IMR-90 (cell line): ENCODE data around the gene TENM3. TPM values are rescaled to one million over a fixed set of nuclear protein-coding genes. Genes with fewer than 3 reads are reported as not detected.

Experiments
- ATAC-seq: fragments of 200-7000 bp; cut with Tn5 transposase; 2 replicates; pipeline ENCODE4 v1.9.1; 2020; ENCODE audit warnings: low read depth, mild to moderate bottlenecking, moderate library complexity
- BruUV-seq: library from RNA; stranded (reverse); fragments of 400-500 nt; replicated peaks from 2 replicates; lab custom pipeline; 2021; lab: Mats Ljungman, UMichigan
- CTCF ChIA-PET: fragments of 300-600 bp; formaldehyde crosslinking; extraction: SDS; loops from one replicate; lab custom pipeline; 2021; ENCODE audit warnings: antibody characterized with exemption; lab: Yijun Ruan, JAX
- POLR2A ChIA-PET: fragments of 300-600 bp; sonication (Branson Sonifier 250); formaldehyde crosslinking; loops from one replicate; lab custom pipeline; 2022; ENCODE audit warnings: antibody characterized with exemption; ENCODE audit not compliant: unreplicated experiment; lab: Charles Lee
- DNase-seq: peaks from one replicate; pipeline ENCODE4 v3.0.0; 2013
- H2AFZ ChIP-seq: replicated peaks from 2 replicates; pipeline ENCODE3; 2013; ENCODE audit warnings: low read length, mild to moderate bottlenecking; ENCODE audit not compliant: poor library complexity
- H2AK5ac ChIP-seq: 2 replicates; pipeline ENCODE4 v1.6.1; 2013; ENCODE audit warnings: low read depth, low read length, inconsistent platforms
- H2AK9ac ChIP-seq: replicated peaks from 2 replicates; pipeline ENCODE3; 2013; ENCODE audit warnings: mild to moderate bottlenecking, low read depth, low read length, moderate library complexity; ENCODE audit not compliant: poor library complexity
- H2BK120ac ChIP-seq: 2 replicates; pipeline ENCODE4 v1.6.1; 2013; ENCODE audit warnings: low read depth, low read length, inconsistent platforms
- H2BK15ac ChIP-seq: 3 replicates; pipeline ENCODE4 v1.6.1; 2013; ENCODE audit warnings: low read depth, low read length, inconsistent platforms
- H2BK20ac ChIP-seq: 2 replicates; pipeline ENCODE4 v1.6.1; 2013; ENCODE audit warnings: low read depth, mild to moderate bottlenecking, inconsistent platforms, low read length, moderate library complexity
- H2BK5ac ChIP-seq: 2 replicates; pipeline ENCODE4 v1.6.1; 2013; ENCODE audit warnings: mild to moderate bottlenecking, low read depth, low read length, inconsistent platforms; ENCODE audit not compliant: poor library complexity, severe bottlenecking
- H3K14ac ChIP-seq: replicated peaks from 2 replicates; pipeline ENCODE4 v1.6.1; 2013; ENCODE audit warnings: low read depth, low read length, inconsistent platforms
- H3K18ac ChIP-seq: 2 replicates; pipeline ENCODE4 v1.6.1; 2013; ENCODE audit warnings: low read depth, low read length, control low read depth
- H3K23ac ChIP-seq: 2 replicates; pipeline ENCODE4 v1.6.1; 2013; ENCODE audit warnings: low read depth, low read length, inconsistent platforms
- H3K27ac ChIP-seq: 2 replicates; pipeline ENCODE4 v1.5.1; 2013; ENCODE audit warnings: mild to moderate bottlenecking, control low read depth, low read length; ENCODE audit not compliant: insufficient read depth
- H3K27me3 ChIP-seq: 2 replicates; pipeline ENCODE4 v1.6.1; 2013; ENCODE audit warnings: low read length; ENCODE audit not compliant: control insufficient read depth, insufficient read depth
- H3K36me3 ChIP-seq: 2 replicates; pipeline ENCODE4 v1.6.1; 2013; ENCODE audit warnings: low read length, mixed read lengths; ENCODE audit not compliant: control insufficient read depth, insufficient read depth
- H3K4ac ChIP-seq: 2 replicates; pipeline ENCODE4 v1.6.1; 2013; ENCODE audit warnings: low read depth, low read length, inconsistent platforms
- H3K4me1 ChIP-seq: 2 replicates; pipeline ENCODE4 v1.6.1; 2013; ENCODE audit warnings: low read length, mixed read lengths; ENCODE audit not compliant: control insufficient read depth, insufficient read depth
- H3K4me2 ChIP-seq: 2 replicates; pipeline ENCODE4 v1.6.1; 2013; ENCODE audit warnings: low read depth, mild to moderate bottlenecking, control low read depth, low read length, moderate library complexity
- H3K4me3 ChIP-seq: 2 replicates; pipeline ENCODE4 v1.5.1; 2013; ENCODE audit warnings: low read depth, mild to moderate bottlenecking, control low read depth, low read length, moderate library complexity; ENCODE audit not compliant: insufficient read depth
- H3K56ac ChIP-seq: 2 replicates; pipeline ENCODE4 v1.6.1; 2013; ENCODE audit warnings: low read length, inconsistent platforms; ENCODE audit not compliant: insufficient read depth; ENCODE audit errors: extremely low read depth
- H3K79me1 ChIP-seq, 2 experiments: 2 replicates each; pipeline ENCODE4 v1.6.1; 2013; ENCODE audit warnings: low read length in 2 of 2, inconsistent platforms in 1 of 2, low read depth in 1 of 2
- H3K9ac ChIP-seq: 2 replicates; pipeline ENCODE4 v1.6.1; 2013; ENCODE audit warnings: low read depth, low read length, control low read depth
- H3K9me1 ChIP-seq: 2 replicates; pipeline ENCODE4 v1.6.1; 2013; ENCODE audit warnings: low read length, inconsistent platforms; ENCODE audit not compliant: insufficient read depth
- H3K9me3 ChIP-seq: 2 replicates; pipeline ENCODE4 v1.6.1; 2013; ENCODE audit warnings: low read length; ENCODE audit not compliant: control insufficient read depth, insufficient read depth
- H4K20me1 ChIP-seq: 2 replicates; pipeline ENCODE4 v1.6.1; 2013; ENCODE audit warnings: low read length, inconsistent platforms; ENCODE audit not compliant: insufficient read depth
- H4K5ac ChIP-seq: 2 replicates; pipeline ENCODE4 v1.6.1; 2013; ENCODE audit warnings: mild to moderate bottlenecking, low read depth, low read length, control low read depth
- H4K8ac ChIP-seq, 2 experiments: 2 replicates each; pipeline ENCODE4 v1.6.1; 2013; ENCODE audit warnings: low read depth in 2 of 2, low read length in 2 of 2, control low read depth in 1 of 2, inconsistent platforms in 1 of 2
- H4K91ac ChIP-seq: 2 replicates; pipeline ENCODE4 v1.6.1; 2013; ENCODE audit warnings: low read depth, low read length, inconsistent platforms; ENCODE audit not compliant: insufficient read depth
- BHLHE40 ChIP-seq: fragments of 150-350 bp; IDR thresholded peaks from 2 replicates; pipeline ENCODE4 v1.6.1; 2016; ENCODE audit warnings: mild to moderate bottlenecking, low read depth, low read length
- CEBPB ChIP-seq: IDR thresholded peaks from 2 replicates; pipeline ENCODE4 v1.6.1; 2012; ENCODE audit warnings: low read depth, low read length, improper control_type of control experiment
- CHD1 ChIP-seq: IDR thresholded peaks from 2 replicates; pipeline ENCODE4 v1.6.1; 2012; ENCODE audit warnings: low read depth, low read length, improper control_type of control experiment
- FOS ChIP-seq: fragments of 150-350 bp; IDR thresholded peaks from 2 replicates; pipeline ENCODE4 v1.6.1; 2016; ENCODE audit warnings: low read depth, low read length
- MAFK ChIP-seq: IDR thresholded peaks from 2 replicates; pipeline ENCODE4 v1.6.1; 2012; ENCODE audit warnings: low read depth, low read length, improper control_type of control experiment
- MAZ ChIP-seq: IDR thresholded peaks from 2 replicates; pipeline ENCODE4 v1.6.1; 2012; ENCODE audit warnings: low read depth, mild to moderate bottlenecking, low read length, improper control_type of control experiment, moderate library complexity, borderline replicate concordance
- MXI1 ChIP-seq: IDR thresholded peaks from 2 replicates; pipeline ENCODE4 v1.6.1; 2012; ENCODE audit warnings: low read depth, mild to moderate bottlenecking, low read length, moderate library complexity, borderline replicate concordance
- NFE2L2 ChIP-seq: fragments of 150-350 bp; IDR thresholded peaks from 2 replicates; pipeline ENCODE4 v1.6.1; 2016; ENCODE audit warnings: low read depth, mild to moderate bottlenecking, low read length
- POLR2A ChIP-seq: IDR thresholded peaks from 2 replicates; pipeline ENCODE4 v1.6.1; 2012; ENCODE audit warnings: mild to moderate bottlenecking, low read depth, low read length
- RAD21 ChIP-seq: IDR thresholded peaks from 2 replicates; pipeline ENCODE4 v1.6.1; 2012; ENCODE audit warnings: low read length, improper control_type of control experiment
- RCOR1 ChIP-seq: IDR thresholded peaks from 2 replicates; pipeline ENCODE4 v1.6.1; 2012; ENCODE audit warnings: mild to moderate bottlenecking, low read length, improper control_type of control experiment; ENCODE audit not compliant: insufficient replicate concordance
- RFX5 ChIP-seq: IDR thresholded peaks from 2 replicates; pipeline ENCODE4 v1.8.0; 2012; ENCODE audit warnings: low read depth, mild to moderate bottlenecking, low read length, moderate library complexity
- SMC3 ChIP-seq: fragments of 150-350 bp; IDR thresholded peaks from 2 replicates; pipeline ENCODE4 v1.6.1; 2016; ENCODE audit warnings: low read depth, mild to moderate bottlenecking, antibody characterized with exemption, low read length, moderate library complexity
- WGBS, 2 experiments: methylation state at CpG; one replicate each; pipeline versions ENCODE4 v1.1.5 to v1.1.7; 2013; ENCODE audit warnings: missing lambda C conversion rate in 2 of 2; ENCODE audit not compliant: insufficient read length in 1 of 2; ENCODE audit errors: extremely low coverage in 2 of 2; 5-methylcytosine and 5-hydroxymethylcytosine counted together
- dilution Hi-C: fragments of 300-500 bp; cut with HindIII; formaldehyde crosslinking; loops from one replicate; pipeline ENCODE4 v1.14.3; 2018; ENCODE audit warnings: low sequenced_read_pairs; ENCODE audit not compliant: unreplicated experiment
- in situ Hi-C: fragments of 300-500 bp; cut with MboI; formaldehyde crosslinking; loops from 3 replicates; pipeline ENCODE4 v1.14.3; 2019; ENCODE audit warnings: low sequenced_read_pairs, inconsistent platforms, mixed read lengths
- intact Hi-C: fragments of 100-400 bp; cut with micrococcal nuclease; formaldehyde crosslinking; loops from 2 replicates; pipeline ENCODE4 v1.10.0; 2022
- polyA plus RNA-seq, 3 experiments: library from polyadenylated mRNA; depleted of rRNA; stranded (reverse); fragments of >200 nt; gene quantifications; 2 replicates each; pipeline ENCODE4 v1.2.3, GENCODE V29; 2012; ENCODE audit warnings: low replicate concordance in 1 of 3
- total RNA-seq: library from RNA; depleted of rRNA; stranded (reverse); fragments of >200 nt; gene quantifications from 2 replicates; pipeline ENCODE4 v1.2.3, GENCODE V29; 2012
- TF ChIP-seq, protein P1 (sequence below): fragments of 150-350 bp; IDR thresholded peaks from 2 replicates; pipeline ENCODE4 v1.6.1; 2017; ENCODE audit warnings: mild to moderate bottlenecking, antibody characterized with exemption, low read length, low read depth
- TF ChIP-seq, protein P2 (sequence below): fragments of 150-350 bp; IDR thresholded peaks from 2 replicates; pipeline ENCODE4 v1.6.1; 2016; ENCODE audit warnings: low read depth, mild to moderate bottlenecking, low read length, moderate library complexity, borderline replicate concordance
- TF ChIP-seq, protein P3 (sequence below): conservative IDR thresholded peaks from 2 replicates; pipeline ENCODE4 v1.5.1; 2012; ENCODE audit warnings: mild to moderate bottlenecking, low read depth, low read length, improper control_type of control experiment

Gene TENM3
- total and polyA plus RNA-seq, 2 of the 4 experiments (the other 2 are of a cell fraction), result 29.9 to 173 TPM

DNA sequence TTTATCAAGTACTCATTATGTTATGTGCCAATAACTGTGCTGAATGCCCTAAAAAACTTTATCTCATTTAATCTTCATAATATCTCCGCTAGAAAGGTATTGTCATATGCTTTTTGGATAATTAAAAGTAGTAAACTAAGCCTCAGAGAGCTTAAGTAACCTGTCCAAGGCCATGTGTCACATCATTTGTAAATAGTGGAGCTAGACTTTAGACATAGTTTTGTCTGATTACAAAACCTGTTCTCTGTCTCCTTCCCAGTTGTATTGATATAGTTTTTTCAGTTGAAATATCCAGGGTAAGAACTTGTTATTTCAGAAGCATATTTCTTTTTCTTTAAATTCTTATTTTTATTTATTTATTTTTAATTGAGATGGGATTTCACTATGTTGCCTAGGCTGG, 66.7 kb downstream of the TENM3 start:
- no peak overlapping the region for H2BK5ac ChIP-seq
- POLR2A ChIA-PET, result no interaction called here
- H3K4me2 ChIP-seq, result no peak overlapping the region
- DNase-seq (no peak), ATAC-seq (no peak)
- no peak overlapping the region for H3K4ac ChIP-seq
- no peak overlapping the region for H2BK15ac ChIP-seq
- H3K27me3 ChIP-seq, result no peaks in the 10 kb centered on the region
- peaks cover 2% of the 10 kb centered on the region for H3K4me1 ChIP-seq
- intact Hi-C loops, result no loop called here
- H2AK9ac ChIP-seq, result no peak overlapping the region
- H3K4me3 ChIP-seq, result no peak overlapping the region
- no peak overlapping the region for H3K27ac ChIP-seq
- H3K18ac ChIP-seq, result no peak overlapping the region
- no peak overlapping the region for H4K8ac ChIP-seq
- no peak overlapping the region for H3K23ac ChIP-seq
- no peak overlapping the region for H2AK5ac ChIP-seq
- no peak overlapping the region for H3K9ac ChIP-seq
- dilution Hi-C loops, result no loop called here
- no TSS peak for BruUV-seq
- TF ChIP-seq, protein P1, sequence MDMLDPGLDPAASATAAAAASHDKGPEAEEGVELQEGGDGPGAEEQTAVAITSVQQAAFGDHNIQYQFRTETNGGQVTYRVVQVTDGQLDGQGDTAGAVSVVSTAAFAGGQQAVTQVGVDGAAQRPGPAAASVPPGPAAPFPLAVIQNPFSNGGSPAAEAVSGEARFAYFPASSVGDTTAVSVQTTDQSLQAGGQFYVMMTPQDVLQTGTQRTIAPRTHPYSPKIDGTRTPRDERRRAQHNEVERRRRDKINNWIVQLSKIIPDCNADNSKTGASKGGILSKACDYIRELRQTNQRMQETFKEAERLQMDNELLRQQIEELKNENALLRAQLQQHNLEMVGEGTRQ, result no peak
- TF ChIP-seq FOS (no peak), RFX5 (no peak), BHLHE40 (no peak), RCOR1 (no peak), NFE2L2 (no peak), MAFK (no peak), CHD1 (no peak), SMC3 (no peak), MXI1 (no peak), RAD21 (no peak), POLR2A (no peak), MAZ (no peak), CEBPB (no peak)
- TF ChIP-seq, protein P2, sequence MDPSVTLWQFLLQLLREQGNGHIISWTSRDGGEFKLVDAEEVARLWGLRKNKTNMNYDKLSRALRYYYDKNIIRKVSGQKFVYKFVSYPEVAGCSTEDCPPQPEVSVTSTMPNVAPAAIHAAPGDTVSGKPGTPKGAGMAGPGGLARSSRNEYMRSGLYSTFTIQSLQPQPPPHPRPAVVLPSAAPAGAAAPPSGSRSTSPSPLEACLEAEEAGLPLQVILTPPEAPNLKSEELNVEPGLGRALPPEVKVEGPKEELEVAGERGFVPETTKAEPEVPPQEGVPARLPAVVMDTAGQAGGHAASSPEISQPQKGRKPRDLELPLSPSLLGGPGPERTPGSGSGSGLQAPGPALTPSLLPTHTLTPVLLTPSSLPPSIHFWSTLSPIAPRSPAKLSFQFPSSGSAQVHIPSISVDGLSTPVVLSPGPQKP, result no peak
- TF ChIP-seq, protein P3, sequence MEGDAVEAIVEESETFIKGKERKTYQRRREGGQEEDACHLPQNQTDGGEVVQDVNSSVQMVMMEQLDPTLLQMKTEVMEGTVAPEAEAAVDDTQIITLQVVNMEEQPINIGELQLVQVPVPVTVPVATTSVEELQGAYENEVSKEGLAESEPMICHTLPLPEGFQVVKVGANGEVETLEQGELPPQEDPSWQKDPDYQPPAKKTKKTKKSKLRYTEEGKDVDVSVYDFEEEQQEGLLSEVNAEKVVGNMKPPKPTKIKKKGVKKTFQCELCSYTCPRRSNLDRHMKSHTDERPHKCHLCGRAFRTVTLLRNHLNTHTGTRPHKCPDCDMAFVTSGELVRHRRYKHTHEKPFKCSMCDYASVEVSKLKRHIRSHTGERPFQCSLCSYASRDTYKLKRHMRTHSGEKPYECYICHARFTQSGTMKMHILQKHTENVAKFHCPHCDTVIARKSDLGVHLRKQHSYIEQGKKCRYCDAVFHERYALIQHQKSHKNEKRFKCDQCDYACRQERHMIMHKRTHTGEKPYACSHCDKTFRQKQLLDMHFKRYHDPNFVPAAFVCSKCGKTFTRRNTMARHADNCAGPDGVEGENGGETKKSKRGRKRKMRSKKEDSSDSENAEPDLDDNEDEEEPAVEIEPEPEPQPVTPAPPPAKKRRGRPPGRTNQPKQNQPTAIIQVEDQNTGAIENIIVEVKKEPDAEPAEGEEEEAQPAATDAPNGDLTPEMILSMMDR, result no peak
- no peak overlapping the region for H4K91ac ChIP-seq
- H3K79me1 ChIP-seq, result peaks cover 0 to 4% of the 10 kb centered on the region in 2 experiments; a peak in 2 of 4 replicates
- no peaks in the 10 kb centered on the region for H3K9me3 ChIP-seq
- H4K5ac ChIP-seq, result no peak overlapping the region
- H3K14ac ChIP-seq, result no peak overlapping the region
- no peak overlapping the region for H3K56ac ChIP-seq
- H3K36me3 ChIP-seq, result no peaks in the 10 kb centered on the region
- no peak overlapping the region for H2BK120ac ChIP-seq
- H4K20me1 ChIP-seq, result no peaks in the 10 kb centered on the region
- CTCF ChIA-PET, result no interaction called here
- H2BK20ac ChIP-seq, result no peak overlapping the region
- no peaks in the 10 kb centered on the region; the same call in 1 of the 2 replicates for H3K9me1 ChIP-seq
- in situ Hi-C loops, result no loop called here
- H2AFZ ChIP-seq, result no peak overlapping the region
- no CpG with 5 or more reads among the region's 1 CpG for WGBS, 2 experiments
